Skin of body (tissue), 2 donors: Measurements from ENCODE around the gene PAX5. TPM values are rescaled to one million over a fixed set of nuclear protein-coding genes. Genes with fewer than 3 reads are reported as not detected.

Experiments
- small RNA-seq: library from RNA; depleted of rRNA; stranded (forward); fragments of <200 nt; gene quantifications from one replicate; pipeline ENCODE3, GENCODE V24; 2014; ENCODE audit warnings: low replicate concordance
- total RNA-seq: library from RNA; depleted of rRNA; stranded (reverse); fragments of >200 nt; gene quantifications from one replicate; pipeline ENCODE4 v1.2.3, GENCODE V29; 2014

Gene PAX5
- total RNA-seq, 1 donor from 2014 or later, result 0.30 TPM

Small RNA genes lying within 50 kb of the gene (small RNA-seq; reads per million reads assigned to genes)
- not detected for gene MIR4475
- not detected for gene MIR4476
- not detected for gene MIR4540

Other genes starting within 250 kb of the PAX5 start
- gene ZCCHC7, start 86.3 kb upstream of the PAX5 start, total RNA-seq, result 27.2 TPM